Memory B cell (primary cell): ENCODE data around the gene TULP1.

Source experiments
- ATAC-seq: fragments of 150-1000 bp; cut with Tn5 transposase; 2 replicates; pipeline ENCODE4 v1.10.0; 2021; ENCODE audit warnings: low read depth, mild to moderate bottlenecking, moderate library complexity
- DNase-seq, 2 donors: peaks; one replicate each; pipeline ENCODE4 v3.0.0; 2022; ENCODE audit warnings: low spot score in 2 of 2
- H3K27ac Mint-ChIP-seq: one replicate; pipeline ENCODE4 v1.8.0; 2022; ENCODE audit warnings: mild to moderate bottlenecking, moderate library complexity, mixed read lengths
- H3K27me3 Mint-ChIP-seq: one replicate; pipeline ENCODE4 v1.8.0; 2022; ENCODE audit warnings: mixed read lengths
- H3K36me3 Mint-ChIP-seq: one replicate; pipeline ENCODE4 v1.8.0; 2022; ENCODE audit warnings: mild to moderate bottlenecking, mixed read lengths
- H3K4me1 Mint-ChIP-seq: one replicate; pipeline ENCODE4 v1.8.0; 2022; ENCODE audit warnings: mixed read lengths
- H3K4me3 Mint-ChIP-seq: one replicate; pipeline ENCODE4 v1.8.0; 2022; ENCODE audit warnings: mild to moderate bottlenecking, moderate library complexity, mixed read lengths
- H3K9me3 Mint-ChIP-seq: one replicate; pipeline ENCODE4 v1.8.0; 2022; ENCODE audit warnings: mixed read lengths

TULP1 gene

DNA sequence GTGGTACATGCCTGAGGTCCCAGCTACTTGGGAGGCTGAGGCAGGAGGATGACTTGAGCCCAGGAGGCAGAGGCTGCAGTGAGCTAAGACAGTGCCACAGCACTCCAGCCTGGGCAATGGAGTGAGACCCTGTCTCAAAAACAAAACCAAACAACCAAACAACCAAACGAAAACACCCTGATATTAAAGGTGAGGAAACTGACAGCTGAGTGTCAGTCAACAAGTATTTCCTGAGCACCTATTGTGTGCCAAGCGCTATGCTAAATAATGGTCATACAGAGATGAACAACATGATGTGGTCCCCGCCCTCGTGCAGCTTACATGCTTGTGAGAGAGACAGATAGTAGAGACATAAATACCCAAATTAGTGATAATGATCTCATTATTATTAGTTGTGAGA lies 1.9 kb upstream of the TULP1 start:
- H3K36me3 Mint-ChIP-seq = no peaks in the 10 kb centered on the region
- no peak overlapping the region for H3K27ac Mint-ChIP-seq
- DNase-seq = no peak
- no peak for ATAC-seq
- no peaks in the 10 kb centered on the region for H3K9me3 Mint-ChIP-seq
- H3K4me1 Mint-ChIP-seq = peaks cover 5% of the 10 kb centered on the region
- no peak overlapping the region for H3K4me3 Mint-ChIP-seq
- H3K27me3 Mint-ChIP-seq = peaks cover 21% of the 10 kb centered on the region

DNA sequence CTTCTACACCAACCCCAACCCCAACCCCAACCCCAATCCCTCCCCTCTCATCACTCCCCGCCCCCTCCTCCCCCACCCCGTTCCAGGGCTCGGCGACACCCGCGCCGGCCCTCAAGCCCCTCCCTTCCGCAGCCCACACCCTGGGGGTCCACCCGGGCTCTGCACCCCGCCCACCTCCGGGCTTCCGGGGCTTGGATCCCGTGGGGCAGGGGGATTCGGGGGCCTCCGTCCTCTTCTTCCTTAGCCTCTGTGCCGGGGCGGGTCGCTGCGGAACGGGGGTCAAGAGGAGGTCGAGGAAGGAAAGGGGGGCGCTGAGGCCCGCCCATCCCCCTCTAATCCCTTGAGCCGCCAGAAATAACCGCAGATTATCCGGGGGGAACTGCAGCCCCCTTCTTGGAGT lies 690 bp downstream of the TULP1 start:
- H3K4me3 Mint-ChIP-seq = no peak overlapping the region
- no peaks in the 10 kb centered on the region for H3K9me3 Mint-ChIP-seq
- peaks cover 25% of the 10 kb centered on the region for H3K27me3 Mint-ChIP-seq
- no peak overlapping the region for H3K27ac Mint-ChIP-seq
- no peak for DNase-seq
- H3K36me3 Mint-ChIP-seq = no peaks in the 10 kb centered on the region
- peaks cover 8% of the 10 kb centered on the region for H3K4me1 Mint-ChIP-seq
- no peak for ATAC-seq

DNA sequence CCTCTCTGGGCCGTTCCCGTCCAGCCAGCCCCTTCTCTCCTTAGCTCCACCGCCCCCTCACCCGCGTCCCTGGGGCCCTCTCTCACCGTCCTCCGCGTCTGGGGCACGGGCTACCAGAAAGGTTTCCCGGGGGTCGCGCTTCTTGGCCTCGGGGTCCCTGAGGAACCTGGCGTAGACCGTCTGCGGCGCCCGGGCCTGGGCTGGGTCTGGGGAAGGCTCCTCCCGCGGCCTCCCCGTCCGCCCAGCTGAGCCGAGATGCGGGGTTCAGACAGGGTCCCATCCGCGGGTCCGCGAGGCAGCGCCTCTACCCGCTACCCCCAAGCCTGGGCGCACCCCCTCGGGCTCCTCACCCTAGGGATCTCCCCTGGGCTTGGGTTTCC lies 1.1 kb downstream of the TULP1 start:
- Mint-ChIP-seq H3K27me3 (peaks cover 27% of the 10 kb centered on the region), H3K36me3 (no peaks in the 10 kb centered on the region), H3K27ac (no peak overlapping the region), H3K4me3 (no peak overlapping the region), H3K9me3 (no peaks in the 10 kb centered on the region), H3K4me1 (peaks cover 8% of the 10 kb centered on the region)
- ATAC-seq (no peak), DNase-seq (no peak)

DNA sequence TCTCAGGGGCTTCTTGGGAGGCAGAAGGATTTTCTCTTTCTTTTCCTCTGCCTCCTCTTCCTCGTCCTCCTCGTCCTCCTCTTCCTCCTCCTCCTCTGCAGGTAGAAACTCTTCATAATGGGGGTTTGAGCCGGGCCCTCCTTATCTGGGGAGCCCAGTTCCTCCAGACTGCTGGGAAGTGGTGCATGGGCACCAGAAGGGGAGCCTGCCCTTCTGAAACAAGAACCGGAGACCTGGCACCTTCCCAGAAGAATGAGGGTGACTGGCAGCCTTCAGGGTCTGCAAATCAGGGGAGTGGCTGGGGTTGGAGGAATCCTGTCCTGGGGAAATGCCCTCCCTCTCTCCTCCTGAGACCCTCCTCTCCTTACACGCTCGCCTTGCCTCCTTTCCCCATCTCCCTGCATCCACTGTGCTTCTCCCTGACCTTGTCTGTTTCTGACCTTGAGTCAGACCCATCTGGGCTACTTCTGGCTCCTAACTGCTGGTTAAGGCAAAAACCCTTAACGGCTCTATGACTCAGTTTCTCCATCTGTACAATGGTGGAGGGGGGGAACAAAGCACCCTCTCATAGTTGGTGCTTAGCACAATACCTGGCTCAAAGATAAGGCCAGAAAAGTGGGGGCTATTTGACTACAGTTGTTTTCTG lies 1.7 kb downstream of the TULP1 start:
- Mint-ChIP-seq H3K9me3 (no peaks in the 10 kb centered on the region), H3K27ac (no peak overlapping the region), H3K27me3 (peaks cover 28% of the 10 kb centered on the region), H3K36me3 (no peaks in the 10 kb centered on the region), H3K4me1 (peaks cover 8% of the 10 kb centered on the region), H3K4me3 (no peak overlapping the region)
- no peak for DNase-seq
- no peak for ATAC-seq

DNA sequence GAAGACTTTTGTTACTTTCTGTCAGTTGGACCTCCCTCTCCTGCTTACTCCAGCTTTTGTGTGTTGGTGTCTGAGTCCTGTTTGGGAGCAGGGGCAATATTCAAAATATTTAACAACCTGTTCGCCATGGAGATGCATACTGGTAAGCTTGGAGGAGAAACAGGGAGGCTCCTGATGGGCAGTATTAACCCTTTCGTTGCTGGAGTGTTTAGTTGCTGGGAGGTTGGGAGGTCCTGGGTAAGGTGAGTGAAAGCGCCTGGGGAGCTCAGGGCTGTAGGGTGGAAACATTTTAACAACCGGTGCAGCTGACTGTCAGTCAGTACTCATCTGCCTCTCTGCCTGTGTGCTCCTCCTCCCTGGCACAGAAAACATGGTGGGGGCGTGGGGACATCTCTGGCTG lies 4.2 kb downstream of the TULP1 start:
- H3K36me3 Mint-ChIP-seq = no peaks in the 10 kb centered on the region
- no peak for DNase-seq
- no peak overlapping the region for H3K4me3 Mint-ChIP-seq
- H3K9me3 Mint-ChIP-seq = no peaks in the 10 kb centered on the region
- H3K4me1 Mint-ChIP-seq = peaks cover 5% of the 10 kb centered on the region
- H3K27me3 Mint-ChIP-seq = peaks cover 23% of the 10 kb centered on the region
- no peak overlapping the region for H3K27ac Mint-ChIP-seq
- ATAC-seq = no peak

DNA sequence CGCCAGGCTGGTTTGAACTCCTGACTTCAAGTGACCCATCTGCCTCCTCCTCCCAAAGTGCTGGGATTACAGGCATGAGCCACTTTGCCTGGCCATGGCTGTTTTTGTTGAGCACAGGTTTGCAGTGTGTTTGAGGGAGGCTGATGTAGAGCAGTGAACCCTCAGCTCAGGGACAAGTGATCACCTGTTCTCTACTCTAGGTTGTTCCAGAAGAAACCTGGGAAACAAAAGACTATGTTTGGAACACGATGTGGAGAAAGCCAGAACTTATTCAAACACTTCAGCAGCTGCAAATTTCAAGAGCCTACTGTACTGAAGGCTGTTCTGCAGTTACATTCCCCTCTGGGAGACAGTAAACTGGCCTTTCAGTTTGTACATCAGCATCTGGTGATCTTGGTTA lies 4.7 kb downstream of the TULP1 start:
- DNase-seq (no peak), ATAC-seq (no peak)
- peaks cover 23% of the 10 kb centered on the region for H3K27me3 Mint-ChIP-seq
- H3K27ac Mint-ChIP-seq = no peak overlapping the region
- no peak overlapping the region for H3K4me3 Mint-ChIP-seq
- H3K36me3 Mint-ChIP-seq = no peaks in the 10 kb centered on the region
- H3K4me1 Mint-ChIP-seq = peaks cover 5% of the 10 kb centered on the region
- H3K9me3 Mint-ChIP-seq = no peaks in the 10 kb centered on the region

DNA sequence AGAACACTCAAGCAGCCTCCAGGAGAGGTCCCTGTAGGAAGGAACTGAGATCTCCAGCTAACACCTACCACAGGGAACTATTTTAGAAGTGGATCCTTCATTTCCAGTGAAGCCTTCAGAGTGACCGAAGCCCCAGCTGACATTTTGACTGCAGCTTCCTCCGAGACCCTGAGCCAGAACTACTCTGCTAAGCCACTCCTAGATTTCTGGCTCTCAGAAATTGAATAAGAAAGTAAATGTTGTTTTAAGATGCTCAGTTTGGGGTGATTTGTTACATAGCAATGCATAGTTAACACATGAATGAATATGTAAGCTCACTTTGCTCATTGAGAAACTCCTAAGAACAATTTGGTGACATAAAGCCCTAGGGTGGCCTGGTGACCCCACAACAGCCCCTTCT lies 5.5 kb downstream of the TULP1 start:
- no peak for DNase-seq
- no peak for ATAC-seq
- peaks cover 5% of the 10 kb centered on the region for H3K4me1 Mint-ChIP-seq
- no peak overlapping the region for H3K4me3 Mint-ChIP-seq
- H3K27me3 Mint-ChIP-seq = peaks cover 19% of the 10 kb centered on the region
- H3K9me3 Mint-ChIP-seq = no peaks in the 10 kb centered on the region
- H3K36me3 Mint-ChIP-seq = no peaks in the 10 kb centered on the region
- H3K27ac Mint-ChIP-seq = no peak overlapping the region

DNA sequence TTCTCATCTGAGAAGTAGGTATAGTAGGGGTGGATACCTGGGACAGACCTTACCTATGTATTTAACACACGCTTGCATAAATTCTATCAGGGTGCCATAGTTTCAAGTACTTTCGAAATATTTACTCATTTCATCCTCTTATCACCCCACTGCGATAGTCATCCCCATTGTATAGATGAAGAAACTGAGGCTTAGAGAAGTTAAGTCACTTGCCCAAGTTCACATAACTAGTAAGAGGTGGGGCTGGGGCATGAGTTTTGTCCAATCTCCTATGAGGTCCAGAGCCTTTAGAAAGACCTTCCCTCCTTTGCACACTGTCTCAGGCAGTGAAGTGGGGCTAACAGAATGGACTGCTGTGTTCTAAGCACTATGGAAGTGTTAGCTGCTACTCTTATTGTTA lies 6.2 kb downstream of the TULP1 start:
- no peak overlapping the region for H3K4me3 Mint-ChIP-seq
- no peak for ATAC-seq
- peaks cover 19% of the 10 kb centered on the region for H3K27me3 Mint-ChIP-seq
- no peak overlapping the region for H3K27ac Mint-ChIP-seq
- no peak for DNase-seq
- no peaks in the 10 kb centered on the region for H3K9me3 Mint-ChIP-seq
- peaks cover 5% of the 10 kb centered on the region for H3K4me1 Mint-ChIP-seq
- H3K36me3 Mint-ChIP-seq = no peaks in the 10 kb centered on the region

DNA sequence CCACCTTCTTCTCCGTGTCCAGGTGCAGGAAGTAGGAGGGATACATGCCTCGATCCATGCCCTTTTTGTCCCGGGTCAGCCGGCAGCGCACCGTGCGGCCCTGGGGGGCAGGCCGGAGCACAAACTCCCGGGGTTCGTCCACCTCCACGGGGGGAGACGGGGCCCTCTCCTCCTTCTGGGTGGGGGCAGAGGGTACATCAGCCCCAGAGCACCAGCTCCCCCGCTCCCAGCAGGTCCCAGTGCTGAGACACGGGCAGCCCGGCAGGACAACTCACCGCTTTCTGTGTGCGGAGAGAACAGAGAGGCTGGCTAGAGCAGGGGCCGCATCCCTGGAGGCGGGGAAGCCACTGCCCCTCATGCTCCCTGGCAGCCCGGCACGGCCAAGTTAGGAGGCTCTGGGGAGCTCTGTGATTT lies 6.7 kb downstream of the TULP1 start:
- peaks cover 16% of the 10 kb centered on the region for H3K27me3 Mint-ChIP-seq
- no peak for ATAC-seq
- no peaks in the 10 kb centered on the region for H3K36me3 Mint-ChIP-seq
- no peak overlapping the region for H3K27ac Mint-ChIP-seq
- no peaks in the 10 kb centered on the region for H3K9me3 Mint-ChIP-seq
- no peak for DNase-seq
- H3K4me1 Mint-ChIP-seq = peaks cover 3% of the 10 kb centered on the region
- H3K4me3 Mint-ChIP-seq = no peak overlapping the region

DNA sequence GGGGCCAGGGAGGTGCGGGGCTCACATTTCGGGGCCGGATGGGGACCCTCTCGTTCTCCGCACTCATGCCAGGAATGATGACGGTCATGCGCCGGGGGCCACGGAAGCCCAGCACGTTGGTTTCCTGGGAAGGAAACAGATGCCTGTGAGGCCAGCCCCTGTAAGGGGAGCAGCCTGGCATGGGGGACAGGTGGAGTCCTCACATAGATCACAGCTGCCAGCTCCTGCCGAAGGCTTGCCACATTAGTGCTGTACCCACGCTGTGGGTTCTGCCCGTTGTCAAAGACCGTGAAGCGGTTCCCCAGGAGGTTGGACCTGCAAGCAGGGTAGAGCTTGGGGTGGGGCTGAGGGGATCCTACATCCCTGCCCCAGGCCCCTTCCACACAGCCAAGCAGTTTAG lies 9.2 kb downstream of the TULP1 start:
- H3K27ac Mint-ChIP-seq = no peak overlapping the region
- DNase-seq = no peak
- no peak overlapping the region for H3K4me3 Mint-ChIP-seq
- no peaks in the 10 kb centered on the region for H3K9me3 Mint-ChIP-seq
- H3K27me3 Mint-ChIP-seq = peaks cover 21% of the 10 kb centered on the region
- H3K4me1 Mint-ChIP-seq = peaks cover 3% of the 10 kb centered on the region
- peak; percentile 32 for ATAC-seq
- H3K36me3 Mint-ChIP-seq = no peaks in the 10 kb centered on the region

DNA sequence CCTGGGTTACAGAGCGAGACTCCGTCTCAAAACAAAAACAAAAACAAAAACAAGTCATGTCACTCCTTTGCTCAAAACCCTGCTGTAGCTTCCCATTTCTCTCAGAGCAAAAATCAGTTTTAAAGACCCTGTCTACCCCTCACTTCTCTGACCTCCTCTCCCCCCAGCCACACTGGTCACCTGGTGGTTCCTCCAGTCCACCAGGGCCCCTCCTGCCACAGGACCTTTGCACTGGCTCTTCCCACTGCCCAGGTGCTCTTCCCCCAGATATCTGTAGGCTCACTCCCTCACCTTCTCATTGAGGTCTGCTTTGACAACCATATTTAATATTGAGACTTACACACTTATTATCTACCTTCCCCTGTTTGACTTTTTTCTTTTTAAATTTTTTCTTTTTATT lies 10.9 kb downstream of the TULP1 start:
- no peaks in the 10 kb centered on the region for H3K9me3 Mint-ChIP-seq
- no peak overlapping the region for H3K4me3 Mint-ChIP-seq
- peaks cover 5% of the 10 kb centered on the region for H3K4me1 Mint-ChIP-seq
- ATAC-seq (no peak), DNase-seq (no peak)
- peaks cover 22% of the 10 kb centered on the region for H3K27me3 Mint-ChIP-seq
- no peaks in the 10 kb centered on the region for H3K36me3 Mint-ChIP-seq
- H3K27ac Mint-ChIP-seq = no peak overlapping the region

DNA sequence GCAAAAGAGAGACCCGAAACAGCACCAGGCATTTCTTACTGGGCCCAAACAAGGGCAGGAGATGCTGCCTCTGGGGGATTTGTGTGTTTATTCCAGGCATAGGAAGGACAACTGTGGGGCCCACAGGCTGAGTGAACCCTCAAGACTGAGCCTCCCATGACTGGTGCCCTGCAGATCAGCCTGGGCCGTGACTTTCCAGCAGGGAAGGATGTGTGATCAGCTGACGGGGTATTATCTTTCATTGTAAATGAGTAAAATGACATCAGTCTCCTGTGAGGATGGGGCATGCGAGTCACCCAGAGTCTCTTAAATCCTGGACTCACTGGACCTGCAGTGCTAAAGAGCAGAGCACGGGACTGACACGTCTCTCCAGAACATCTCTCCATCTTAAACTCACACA lies 11.9 kb downstream of the TULP1 start:
- H3K9me3 Mint-ChIP-seq = no peaks in the 10 kb centered on the region
- peaks cover 5% of the 10 kb centered on the region for H3K4me1 Mint-ChIP-seq
- H3K27ac Mint-ChIP-seq = no peak overlapping the region
- no peak for DNase-seq
- H3K4me3 Mint-ChIP-seq = no peak overlapping the region
- ATAC-seq = no peak
- H3K36me3 Mint-ChIP-seq = no peaks in the 10 kb centered on the region
- H3K27me3 Mint-ChIP-seq = peaks cover 20% of the 10 kb centered on the region

DNA sequence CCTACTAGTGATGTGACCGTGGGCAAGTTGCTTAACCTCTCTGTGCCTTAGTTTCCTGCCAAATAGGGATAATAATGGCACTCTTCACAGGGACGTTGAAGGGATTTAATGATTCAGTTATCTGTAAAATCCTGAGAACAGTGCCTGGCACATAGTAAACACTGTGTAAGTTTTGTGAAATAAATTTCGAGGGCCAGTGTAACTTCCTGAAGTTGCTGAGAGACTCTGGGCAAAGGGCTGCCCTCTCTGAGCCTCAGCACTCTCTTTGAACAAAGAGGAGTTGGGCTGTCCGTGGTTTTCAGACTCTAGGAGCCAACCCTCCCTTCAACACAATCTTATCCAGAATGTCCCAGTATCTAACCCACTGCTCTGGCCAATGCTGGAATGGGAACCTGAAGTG lies 13.3 kb downstream of the TULP1 start:
- no peak overlapping the region for H3K4me3 Mint-ChIP-seq
- DNase-seq (no peak), ATAC-seq (no peak)
- H3K27me3 Mint-ChIP-seq = peaks cover 22% of the 10 kb centered on the region
- no peaks in the 10 kb centered on the region for H3K36me3 Mint-ChIP-seq
- H3K27ac Mint-ChIP-seq = no peak overlapping the region
- no peaks in the 10 kb centered on the region for H3K9me3 Mint-ChIP-seq
- peaks cover 5% of the 10 kb centered on the region for H3K4me1 Mint-ChIP-seq

DNA sequence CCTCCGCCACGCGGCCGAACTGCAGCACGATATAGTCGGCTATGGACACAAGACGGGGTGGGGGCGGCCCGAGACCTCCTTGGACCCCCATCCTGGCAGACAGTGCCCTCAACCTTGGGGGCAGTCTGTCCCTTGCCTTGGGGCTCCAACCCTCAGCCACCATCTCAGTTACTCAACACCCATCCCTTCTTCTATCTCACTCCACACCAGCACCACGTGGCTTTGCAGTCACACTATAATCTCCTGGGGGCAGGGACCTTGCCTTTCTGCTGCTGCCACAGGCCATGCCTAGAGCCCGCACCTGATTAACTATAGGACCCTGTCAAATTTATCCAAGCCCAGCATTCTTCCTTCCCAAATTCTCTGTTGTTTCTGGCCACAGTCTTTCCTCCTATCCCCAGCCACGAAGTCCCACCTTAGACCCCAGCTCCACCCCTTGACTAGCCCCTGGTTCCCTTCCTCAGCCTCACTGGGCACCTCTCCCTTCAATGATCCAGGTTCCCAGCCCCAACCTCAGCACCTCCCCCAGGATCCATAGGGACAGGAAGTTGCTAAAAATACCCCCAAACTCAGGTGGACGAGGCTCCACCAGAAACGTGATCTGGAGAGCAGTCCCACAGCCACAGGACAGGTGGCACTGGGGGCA lies 14.2 kb downstream of the TULP1 start:
- Mint-ChIP-seq H3K9me3 (no peaks in the 10 kb centered on the region), H3K4me3 (peak overlapping the region; percentile 78), H3K27me3 (peaks cover 24% of the 10 kb centered on the region), H3K4me1 (peaks cover 9% of the 10 kb centered on the region), H3K27ac (no peak overlapping the region), H3K36me3 (no peaks in the 10 kb centered on the region)
- DNase-seq (no peak), ATAC-seq (no peak)
